H1 (cell line): ENCODE measurements around the gene UPB1. TPM values are rescaled to one million over a fixed set of nuclear protein-coding genes. Genes with fewer than 3 reads are reported as not detected.

Experiments
- CTCF ChIA-PET: fragments of 300-600 bp; sonication (Branson Sonifier 250); formaldehyde crosslinking; loops from one replicate; lab custom pipeline; 2021; ENCODE audit not compliant: partially characterized antibody; lab: Charles Lee
- POLR2A ChIA-PET: fragments of 300-600 bp; sonication (Branson Sonifier 250); formaldehyde crosslinking; loops from one replicate; lab custom pipeline; 2021; ENCODE audit warnings: inconsistent platforms; ENCODE audit not compliant: partially characterized antibody; lab: Charles Lee
- DNase-seq, 2 experiments: peaks; one replicate each; pipeline versions ENCODE4 v3.0.0 to v3.0.0-alpha.2; 2010 to 2022; ENCODE audit warnings: low spot score in 2 of 2, low read depth in 1 of 2, mixed read lengths in 1 of 2
- FAIRE-seq: peaks from 2 replicates; lab custom pipeline; 2011; peaks lifted over from hg19 to GRCh38; lab: Jason Lieb, UNC
- H2AFZ ChIP-seq: 2 replicates; pipeline ENCODE4 v1.8.1; 2012; ENCODE audit warnings: low read length, inconsistent platforms
- H2AK5ac ChIP-seq: 2 replicates; pipeline ENCODE4 v1.6.1; 2013; ENCODE audit warnings: low read depth, low read length
- H2BK120ac ChIP-seq: replicated peaks from 2 replicates; pipeline ENCODE3; 2013; ENCODE audit warnings: low read depth, low read length, inconsistent platforms
- H2BK12ac ChIP-seq: 2 replicates; pipeline ENCODE4 v1.6.1; 2013; ENCODE audit warnings: low read depth, low read length
- H2BK15ac ChIP-seq: 2 replicates; pipeline ENCODE4 v1.6.1; 2013; ENCODE audit warnings: low read length
- H2BK20ac ChIP-seq: 2 replicates; pipeline ENCODE4 v1.6.1; 2013; ENCODE audit warnings: low read length
- H2BK5ac ChIP-seq: 2 replicates; pipeline ENCODE4 v1.6.1; 2013; ENCODE audit warnings: low read depth, low read length
- H3K14ac ChIP-seq: 2 replicates; pipeline ENCODE4 v1.6.1; 2013; ENCODE audit warnings: inconsistent platforms; ENCODE audit not compliant: insufficient read length
- H3K18ac ChIP-seq: 2 replicates; pipeline ENCODE4 v1.6.1; 2013; ENCODE audit warnings: low read length; ENCODE audit errors: extremely low read depth
- H3K23ac ChIP-seq: 2 replicates; pipeline ENCODE4 v1.6.1; 2013; ENCODE audit warnings: inconsistent platforms; ENCODE audit not compliant: insufficient read length
- H3K23me2 ChIP-seq: 2 replicates; pipeline ENCODE4 v1.6.1; 2013; ENCODE audit warnings: low read depth, low read length
- H3K27ac ChIP-seq: 2 replicates; pipeline ENCODE4 v1.6.1; 2011; ENCODE audit warnings: low read depth, low read length, inconsistent platforms
- H3K27me3 ChIP-seq, 4 experiments: replicated peaks in 1 of 4; 1 replicate in 1 of 4; 2 replicates in 3 of 4; pipeline versions ENCODE4 v1.6.1 to v1.8.1; 2011 to 2013; ENCODE audit warnings: low read length in 3 of 4, mild to moderate bottlenecking in 3 of 4, inconsistent platforms in 2 of 4, mixed read lengths in 2 of 4, moderate library complexity in 1 of 4; ENCODE audit not compliant: control insufficient read depth in 3 of 4, insufficient read depth in 3 of 4; ENCODE audit errors: extremely low read depth in 1 of 4
- H3K36me3 ChIP-seq, 4 experiments: 2 replicates each; pipeline versions ENCODE4 v1.6.1 to v1.8.1; 2011 to 2013; ENCODE audit warnings: mild to moderate bottlenecking in 4 of 4, low read length in 3 of 4, moderate library complexity in 2 of 4, control low read depth in 1 of 4, inconsistent platforms in 1 of 4; ENCODE audit not compliant: insufficient read depth in 4 of 4, control insufficient read depth in 2 of 4
- H3K4ac ChIP-seq: replicated peaks from 2 replicates; pipeline ENCODE3; 2013; ENCODE audit warnings: low read length, low read depth, mixed read lengths, inconsistent platforms; ENCODE audit not compliant: insufficient read length
- H3K4me1 ChIP-seq, 4 experiments: replicated peaks in 1 of 4; 1 replicate in 1 of 4; 2 replicates in 3 of 4; pipeline versions ENCODE4 v1.6.1 to v1.8.1; 2011 to 2013; ENCODE audit warnings: low read length in 3 of 4, inconsistent platforms in 2 of 4, mixed read lengths in 1 of 4; ENCODE audit not compliant: insufficient read depth in 4 of 4, control insufficient read depth in 3 of 4
- H3K4me2 ChIP-seq, 2 experiments: 2 replicates each; pipeline versions ENCODE4 v1.6.1 to v1.8.1; 2011 to 2013; ENCODE audit warnings: low read depth in 2 of 2, low read length in 2 of 2, control low read depth in 1 of 2, inconsistent platforms in 1 of 2, mild to moderate bottlenecking in 1 of 2; ENCODE audit not compliant: insufficient read depth in 1 of 2
- H3K4me3 ChIP-seq, 4 experiments: fragments of 200-600, 300-600 bp in 1 of 4; sonication (generic), shearing (Covaris generic), sonication (Bioruptor Twin) in 1 of 4; 2 replicates each; pipeline versions ENCODE4 v1.5.1 to v1.8.1; 2011 to 2016; ENCODE audit warnings: low read length in 4 of 4, low read depth in 3 of 4, control low read depth in 2 of 4, inconsistent platforms in 2 of 4, mild to moderate bottlenecking in 2 of 4, mixed read lengths in 1 of 4, moderate library complexity in 1 of 4; ENCODE audit not compliant: insufficient read depth in 2 of 4; ENCODE audit errors: extremely low read depth in 1 of 4
- H3K56ac ChIP-seq: replicated peaks from 2 replicates; pipeline ENCODE3; 2013; ENCODE audit warnings: low read depth, mild to moderate bottlenecking, mixed read lengths, low read length, inconsistent platforms; ENCODE audit not compliant: insufficient read length
- H3K79me1 ChIP-seq: 2 replicates; pipeline ENCODE4 v1.6.1; 2013; ENCODE audit warnings: low read depth, low read length, control low read depth
- H3K79me2 ChIP-seq, 2 experiments: 2 replicates each; pipeline versions ENCODE4 v1.6.1 to v1.8.1; 2012 to 2013; ENCODE audit warnings: low read length in 2 of 2, mild to moderate bottlenecking in 2 of 2, inconsistent platforms in 1 of 2; ENCODE audit not compliant: insufficient read depth in 2 of 2, control insufficient read depth in 1 of 2
- H3K9ac ChIP-seq, 4 experiments: replicated peaks in 1 of 4; 1 replicate in 1 of 4; 2 replicates in 3 of 4; pipeline versions ENCODE4 v1.6.1 to v1.8.1; 2011 to 2013; ENCODE audit warnings: low read depth in 3 of 4, low read length in 3 of 4, control low read depth in 2 of 4, mild to moderate bottlenecking in 2 of 4, moderate library complexity in 2 of 4, inconsistent platforms in 1 of 4; ENCODE audit errors: extremely low read depth in 1 of 4
- H3K9me3 ChIP-seq, 2 experiments: 2 replicates each; pipeline versions ENCODE4 v1.6.1 to v1.8.1; 2012 to 2013; ENCODE audit warnings: mild to moderate bottlenecking in 2 of 2, moderate library complexity in 2 of 2, control low read depth in 1 of 2, inconsistent platforms in 1 of 2, low read depth in 1 of 2, low read length in 1 of 2, mixed read lengths in 1 of 2; ENCODE audit not compliant: insufficient read depth in 2 of 2
- H4K20me1 ChIP-seq, 2 experiments: replicated peaks in 1 of 2; 2 replicates each; pipeline versions ENCODE3 to v1.8.1; 2011 to 2013; ENCODE audit warnings: inconsistent platforms in 2 of 2, low read length in 2 of 2, mild to moderate bottlenecking in 1 of 2; ENCODE audit not compliant: insufficient read depth in 2 of 2, control insufficient read depth in 1 of 2
- H4K5ac ChIP-seq: 2 replicates; pipeline ENCODE4 v1.6.1; 2013; ENCODE audit warnings: low read length, low read depth, mixed read lengths, inconsistent platforms; ENCODE audit not compliant: insufficient read length
- H4K8ac ChIP-seq: 2 replicates; pipeline ENCODE4 v1.8.0; 2013; ENCODE audit warnings: mild to moderate bottlenecking, moderate library complexity, low read length, inconsistent platforms; ENCODE audit not compliant: insufficient read depth; ENCODE audit errors: extremely low read depth
- H4K91ac ChIP-seq: replicated peaks from 2 replicates; pipeline ENCODE3; 2013; ENCODE audit warnings: low read length, mixed read lengths, inconsistent platforms; ENCODE audit not compliant: insufficient read length
- RFX5 ChIP-seq: IDR thresholded peaks from 2 replicates; pipeline ENCODE4 v1.6.1; 2011; ENCODE audit warnings: low read depth, low read length, improper control_type of control experiment, borderline replicate concordance
- SIN3A ChIP-seq, 2 experiments: IDR thresholded peaks in 1 of 2; conservative IDR thresholded peaks in 1 of 2; 2 replicates each; pipeline ENCODE4 v1.6.1; 2011 to 2012; ENCODE audit warnings: low read length in 2 of 2, improper control_type of control experiment in 1 of 2, low read depth in 1 of 2, mild to moderate bottlenecking in 1 of 2
- SIRT6 ChIP-seq: IDR thresholded peaks from one replicate; pipeline ENCODE4 v1.7.1; 2012; ENCODE audit warnings: low read length, inconsistent platforms
- WGBS, 2 experiments: shearing (Covaris generic) in 1 of 2; methylation state at CpG; one replicate each; pipeline versions ENCODE4 v1.1.6 to v1.1.7; 2013 to 2015; ENCODE audit warnings: low lambda C conversion rate in 2 of 2, mixed read lengths in 2 of 2, inconsistent platforms in 1 of 2, low coverage in 1 of 2, missing lambda C conversion rate in 1 of 2; ENCODE audit not compliant: insufficient replicate concordance in 2 of 2, insufficient coverage in 1 of 2, insufficient read length in 1 of 2; ENCODE audit errors: extremely low coverage in 1 of 2, missing lambda C conversion rate in 1 of 2; 5-methylcytosine and 5-hydroxymethylcytosine counted together
- polyA plus RNA-seq, 7 experiments: library from polyadenylated mRNA; depleted of rRNA in 3 of 7; stranded (reverse) in 5 of 7; unstranded in 2 of 7; fragments of >200 nt in 5 of 7; fragments of 200-250 nt in 2 of 7; gene quantifications; 1 replicate in 5 of 7; 2 replicates in 1 of 7; 4 replicates in 1 of 7; pipeline versions ENCODE4 v1.2.1 to v1.2.3, GENCODE V29; 2011 to 2013; ENCODE audit warnings: missing spikeins in 2 of 7, mixed read lengths in 2 of 7
- total RNA-seq: library from RNA; stranded (reverse); fragmentation: NEBNext Ultra II Directional; extraction: Animal tissue kit (Norgen Biotek cat#: 25700); gene quantifications from 2 replicates; pipeline ENCODE4 v1.2.1, GENCODE V29; 2021

UPB1 gene
- total and polyA plus RNA-seq, 2 of the 8 experiments (the other 6 are each of a cell fraction or from before 2014, with no cell fraction given), result 0.09 TPM; not detected in 1

- no peaks in the 10 kb centered on the region for H3K79me2 ChIP-seq
- H3K14ac ChIP-seq, result no peak overlapping the region
- peaks cover 0 to 7% (median under 1%) of the 10 kb centered on the region in 4 experiments; a peak in 3 of 8 replicates for H3K36me3 ChIP-seq
- H2BK12ac ChIP-seq, result no peak overlapping the region
- H2AK5ac ChIP-seq, result no peak overlapping the region
- H4K8ac ChIP-seq, result no peak overlapping the region
- H4K20me1 ChIP-seq, result peaks cover 0 to 1% of the 10 kb centered on the region in 2 experiments
- ChIA-PET CTCF (interaction anchor here (0.5 to 1.4 kb wide), 4 partner anchors 8 to 132 kb away, joined by 3 to 4 read pairs (median 3); no protein-coding TSS in a partner anchor), POLR2A (no interaction called here)
- FAIRE-seq (no peak), DNase-seq (no peak)
- no peak overlapping the region for H2BK120ac ChIP-seq
- no peaks in the 10 kb centered on the region for H3K4me1 ChIP-seq
- no peak overlapping the region for H4K91ac ChIP-seq
- H3K4me3 ChIP-seq, result no peak overlapping the region
- no peak overlapping the region for H3K9ac ChIP-seq
- TF ChIP-seq SIN3A (conservative IDR thresholded peaks at IDR 0.05 in 1 of 2, IDR thresholded peaks at IDR 0.05 in 1 of 2; ENCODE audit: low read depth in 1 of 2, low read length in 2 of 2) (no peak), RFX5 (no peak), SIRT6 (no peak)
- no peak overlapping the region for H4K5ac ChIP-seq
- H3K18ac ChIP-seq, result no peak overlapping the region
- H3K27ac ChIP-seq, result no peak overlapping the region
- H3K9me3 ChIP-seq, result no peaks in the 10 kb centered on the region
- no peak overlapping the region for H2BK15ac ChIP-seq
- 94% methylated on average over 4 of the region's 4 CpGs; no CpG with 5 or more reads in 1 of the 2 experiments for WGBS, 2 experiments
- no peak overlapping the region for H3K56ac ChIP-seq
- H3K27me3 ChIP-seq, result no peaks in the 10 kb centered on the region; a peak in 1 of 7 replicates
- no peak overlapping the region for H2AFZ ChIP-seq
- no peak overlapping the region for H3K23ac ChIP-seq
- no peaks in the 10 kb centered on the region for H3K79me1 ChIP-seq
- H3K4ac ChIP-seq, result no peak overlapping the region
- H3K23me2 ChIP-seq, result no peaks in the 10 kb centered on the region
- H2BK5ac ChIP-seq, result no peak overlapping the region
- no peak overlapping the region for H3K4me2 ChIP-seq
- no peak overlapping the region for H2BK20ac ChIP-seq
Observed at GRCh38 chr22:24535348-24535747, 40.2 kb downstream of the UPB1 start.
